Activated CD4-positive, CD25-positive, alpha-beta regulatory T cell (primary cell): ENCODE data around the gene LY6G6F.

Experiments used
- DNase-seq, 4 experiments: peaks; one replicate each; lab custom pipeline; 2025; lab: John Stamatoyannopoulos, UW

Gene LY6G6F, protein sequence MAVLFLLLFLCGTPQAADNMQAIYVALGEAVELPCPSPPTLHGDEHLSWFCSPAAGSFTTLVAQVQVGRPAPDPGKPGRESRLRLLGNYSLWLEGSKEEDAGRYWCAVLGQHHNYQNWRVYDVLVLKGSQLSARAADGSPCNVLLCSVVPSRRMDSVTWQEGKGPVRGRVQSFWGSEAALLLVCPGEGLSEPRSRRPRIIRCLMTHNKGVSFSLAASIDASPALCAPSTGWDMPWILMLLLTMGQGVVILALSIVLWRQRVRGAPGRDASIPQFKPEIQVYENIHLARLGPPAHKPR

DNA sequence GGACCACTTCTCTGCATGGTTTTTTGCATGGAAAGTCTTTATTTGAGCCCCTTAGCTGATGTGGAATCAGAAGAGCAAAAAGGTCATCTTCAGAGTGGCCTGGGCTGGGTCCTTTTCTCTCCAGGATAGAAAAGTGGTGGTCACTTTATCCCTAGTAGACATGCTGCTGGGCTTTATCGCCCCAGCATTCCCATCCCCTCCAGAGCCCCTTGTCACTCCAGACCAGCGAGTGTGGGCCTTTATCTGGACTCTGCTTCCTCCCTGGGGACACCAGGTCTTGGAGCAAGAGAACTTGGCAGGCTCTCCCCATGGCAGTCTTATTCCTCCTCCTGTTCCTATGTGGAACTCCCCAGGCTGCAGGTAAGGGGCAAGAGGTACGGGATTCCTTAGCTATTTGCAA lies at the start of gene LY6G6F:
Gene LY6G6F (plus strand): TSS at position 268 of the 400 bp plus-strand sequence. CDS start 41 bp downstream, at position 309.
- DNase-seq: no peak

DNA sequence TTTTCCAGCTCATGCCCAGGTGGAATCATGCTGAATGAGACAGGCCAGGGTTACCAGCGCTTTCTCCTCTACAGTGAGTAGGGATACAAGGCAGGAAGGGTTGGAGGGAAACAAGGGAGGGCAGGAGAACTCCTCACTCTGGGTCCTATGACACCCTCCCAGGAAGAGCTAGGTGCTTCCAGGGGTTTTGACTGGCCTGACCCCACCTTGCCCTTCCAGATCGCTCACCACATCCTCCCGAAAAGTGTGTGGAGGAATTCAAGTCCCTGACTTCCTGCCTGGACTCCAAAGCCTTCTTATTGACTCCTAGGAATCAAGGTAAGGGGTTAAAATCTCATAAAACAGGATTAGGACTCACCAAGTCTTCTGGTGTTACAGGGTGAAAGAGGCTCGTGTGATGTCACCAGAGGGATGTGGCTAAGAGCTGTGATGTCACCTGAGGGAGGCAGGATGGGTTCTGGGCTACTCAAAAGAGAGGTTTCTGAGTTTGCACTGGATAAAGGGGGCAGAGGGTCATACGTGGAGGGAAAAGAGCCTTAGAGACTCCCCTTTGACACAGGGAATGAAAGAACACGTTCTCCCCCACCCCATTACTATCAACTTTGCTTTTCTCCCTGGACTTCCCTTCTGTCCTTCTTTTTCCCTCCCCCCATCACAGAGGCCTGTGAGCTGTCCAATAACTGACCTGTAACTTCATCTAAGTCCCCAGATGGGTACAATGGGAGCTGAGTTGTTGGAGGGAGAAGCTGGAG lies 49.1 kb upstream of the LY6G6F start:
- no peak for DNase-seq

DNA sequence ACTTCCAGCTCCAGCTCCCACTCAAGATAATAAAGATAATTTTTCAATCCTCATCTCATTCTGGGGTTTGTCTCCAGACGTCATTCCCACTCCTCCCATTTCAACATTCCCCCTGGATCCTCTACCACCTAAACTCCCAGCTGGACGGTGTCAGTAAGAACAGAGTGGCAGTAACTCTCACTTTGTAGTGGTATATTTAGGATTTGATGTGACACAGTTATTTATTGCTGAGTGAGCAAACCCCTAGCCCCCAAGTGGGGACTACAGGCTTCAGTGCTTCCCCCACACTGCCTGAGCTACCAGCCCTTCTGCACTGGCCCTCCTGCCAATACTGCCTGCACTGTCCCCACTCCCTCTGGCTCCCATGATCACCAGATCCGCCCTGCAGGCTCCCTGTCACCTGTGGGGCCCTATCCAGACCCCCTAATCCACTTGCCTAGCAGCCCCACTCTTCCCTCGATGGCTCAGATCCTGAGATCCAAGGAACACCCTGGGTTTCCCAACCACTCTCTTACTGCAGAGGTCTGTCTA lies 48.4 kb upstream of the LY6G6F start:
- no peak for DNase-seq

DNA sequence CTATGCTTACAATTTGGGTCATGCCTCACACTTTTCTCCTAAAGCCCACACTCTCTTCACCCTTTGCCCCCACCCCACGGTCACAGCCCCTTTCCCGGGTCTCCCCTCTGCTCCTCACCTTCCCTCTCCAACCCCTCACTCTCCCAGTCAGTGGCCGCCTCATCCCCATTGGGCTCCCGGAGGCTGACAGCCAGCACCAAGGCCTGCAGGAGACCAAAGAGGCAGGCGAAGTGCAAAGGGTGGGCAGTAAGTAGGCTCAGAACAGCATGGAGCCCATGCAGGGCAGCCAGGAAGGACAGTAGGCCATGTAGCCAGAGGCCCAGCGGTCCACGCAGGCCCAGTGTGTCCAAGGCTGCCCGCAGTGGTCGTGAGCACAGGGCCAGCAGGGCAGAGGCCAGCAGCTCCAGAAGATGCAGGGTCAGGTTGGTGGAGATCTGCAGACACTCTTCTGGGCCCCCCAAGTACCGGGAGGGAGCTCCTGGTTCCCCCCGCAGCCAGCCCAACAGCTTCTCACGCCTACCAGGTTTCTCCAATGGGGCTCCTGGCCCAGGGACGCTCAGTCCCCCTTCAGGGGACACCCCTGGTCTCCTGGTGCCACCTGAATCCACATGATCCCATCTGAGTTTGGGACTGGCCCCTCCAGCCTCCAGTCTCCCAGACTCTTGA lies 47.5 kb upstream of the LY6G6F start:
- no peak for DNase-seq

DNA sequence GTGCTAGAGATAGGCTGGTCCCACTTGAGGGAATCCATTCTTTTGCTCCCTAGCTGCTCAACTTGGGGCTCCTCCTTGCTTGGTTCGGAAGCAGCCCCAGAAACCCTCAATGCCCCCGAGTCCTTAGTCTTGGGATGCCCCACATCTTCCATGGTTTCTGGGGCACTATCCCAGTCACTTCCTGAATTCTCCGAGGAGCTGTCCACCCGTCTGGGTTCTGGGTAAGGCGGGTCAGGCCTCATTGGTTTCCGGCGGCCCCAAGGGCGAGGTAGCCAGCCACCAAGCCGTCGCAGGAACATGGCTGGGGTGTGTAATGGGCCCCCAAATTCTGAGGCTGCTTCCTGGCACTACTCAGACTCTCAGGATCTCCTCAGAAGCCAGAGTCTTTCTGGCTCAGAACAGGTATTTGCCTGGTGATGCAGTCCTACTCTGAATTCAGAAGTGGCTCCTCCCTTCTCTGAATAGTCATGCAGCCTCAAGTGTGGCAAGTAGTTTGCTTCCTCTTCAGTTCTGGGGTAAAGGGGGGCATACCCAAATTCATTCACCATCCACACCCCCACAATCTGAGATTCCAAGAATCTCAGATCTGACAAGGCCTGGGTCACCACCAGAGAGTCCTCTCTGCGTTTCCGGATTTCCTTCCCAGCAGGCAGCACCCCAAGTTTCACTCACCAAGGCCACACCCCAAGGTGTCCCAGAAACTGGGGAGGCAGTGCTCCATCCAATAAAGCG lies 46.9 kb upstream of the LY6G6F start:
- DNase-seq: no peak

DNA sequence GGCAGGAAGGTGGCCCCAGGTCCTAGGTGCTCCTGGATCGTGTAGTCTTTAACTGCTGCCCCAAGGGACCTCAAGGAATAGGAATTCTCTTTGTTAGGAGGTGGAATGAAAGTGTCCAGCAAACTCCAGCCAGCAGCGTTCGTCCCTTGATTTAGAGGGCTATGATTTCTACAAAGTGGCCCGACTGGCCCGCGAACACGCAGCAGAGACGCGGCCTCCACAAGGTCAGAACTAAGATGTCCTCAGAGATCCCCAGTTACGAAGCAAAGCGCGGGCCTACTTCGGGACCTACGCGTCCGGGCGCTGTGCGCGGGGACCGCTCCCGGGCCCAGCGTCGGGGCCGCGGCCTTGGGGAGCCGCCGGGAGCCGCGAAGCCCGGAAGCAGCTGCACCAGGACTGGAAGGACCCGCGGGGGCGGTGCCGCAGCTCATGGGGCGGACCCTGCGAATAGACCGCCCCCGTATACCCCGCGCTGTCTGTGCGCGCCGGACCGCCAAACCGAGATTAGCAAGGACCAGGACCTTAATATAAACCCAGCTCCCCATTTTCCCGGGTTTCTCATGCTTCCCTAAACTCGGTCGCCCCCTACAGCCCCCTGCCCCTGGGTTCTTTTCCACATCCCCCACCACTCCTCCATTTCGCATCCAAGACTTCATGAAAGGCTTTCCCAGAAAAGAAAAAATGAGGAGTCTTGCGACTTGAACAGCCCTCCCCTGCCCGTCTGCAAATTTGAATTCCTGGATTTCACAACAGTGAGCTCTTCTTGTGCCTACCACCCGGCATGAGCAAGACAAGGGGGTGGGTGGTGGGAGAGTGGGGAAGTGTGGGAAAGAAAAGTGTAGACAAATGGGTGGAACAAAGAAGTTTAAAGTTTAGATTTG lies 46.0 kb upstream of the LY6G6F start, which contains the start of gene C6orf47:
Gene C6orf47 (minus strand): TSS at position 398 of the 881 bp plus-strand sequence. CDS start 831 bp downstream, outside the sequence.
- DNase-seq: peak; percentile 43 to 59 (median 51)

DNA sequence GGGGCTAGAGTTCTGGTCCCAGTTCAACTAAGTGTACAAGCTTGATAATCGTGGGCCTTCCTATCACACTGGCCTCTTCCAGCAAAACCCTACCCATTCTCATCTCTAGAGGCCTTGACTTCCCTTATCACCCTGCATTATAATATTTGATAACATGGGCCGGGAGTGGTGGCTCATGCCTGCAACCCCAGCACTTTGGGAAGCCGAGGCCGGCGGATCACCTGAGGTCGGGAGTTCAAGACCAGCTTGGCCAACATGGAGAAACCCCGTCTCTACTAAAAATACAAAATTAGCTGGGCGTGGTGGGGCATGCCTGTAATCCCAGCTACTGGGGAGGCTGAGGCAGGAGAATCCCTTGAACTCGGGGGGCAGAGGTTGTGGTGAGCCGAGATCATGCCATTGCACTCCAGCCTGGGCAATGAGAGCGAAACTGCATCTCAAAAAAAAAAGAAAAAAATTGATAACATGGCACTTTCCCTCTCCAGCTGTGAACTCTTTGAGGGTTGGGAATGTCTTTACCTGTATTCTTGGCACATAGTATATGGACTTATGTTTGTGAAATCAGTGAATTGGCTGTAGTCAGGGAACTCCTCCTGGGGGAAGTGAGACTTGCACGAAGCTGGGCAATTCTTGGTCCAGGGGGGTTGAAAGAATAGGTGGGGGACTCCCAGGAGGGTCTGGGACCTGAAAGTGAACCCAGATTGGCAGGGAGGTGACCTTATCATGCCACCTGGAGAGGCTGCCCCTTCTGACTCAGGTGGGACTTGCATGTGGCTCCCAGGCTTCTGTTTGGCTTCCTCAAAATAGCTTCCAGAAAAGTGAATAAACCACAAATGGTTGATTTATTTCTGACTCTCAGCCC lies 45.2 kb upstream of the LY6G6F start:
- no peak for DNase-seq

DNA sequence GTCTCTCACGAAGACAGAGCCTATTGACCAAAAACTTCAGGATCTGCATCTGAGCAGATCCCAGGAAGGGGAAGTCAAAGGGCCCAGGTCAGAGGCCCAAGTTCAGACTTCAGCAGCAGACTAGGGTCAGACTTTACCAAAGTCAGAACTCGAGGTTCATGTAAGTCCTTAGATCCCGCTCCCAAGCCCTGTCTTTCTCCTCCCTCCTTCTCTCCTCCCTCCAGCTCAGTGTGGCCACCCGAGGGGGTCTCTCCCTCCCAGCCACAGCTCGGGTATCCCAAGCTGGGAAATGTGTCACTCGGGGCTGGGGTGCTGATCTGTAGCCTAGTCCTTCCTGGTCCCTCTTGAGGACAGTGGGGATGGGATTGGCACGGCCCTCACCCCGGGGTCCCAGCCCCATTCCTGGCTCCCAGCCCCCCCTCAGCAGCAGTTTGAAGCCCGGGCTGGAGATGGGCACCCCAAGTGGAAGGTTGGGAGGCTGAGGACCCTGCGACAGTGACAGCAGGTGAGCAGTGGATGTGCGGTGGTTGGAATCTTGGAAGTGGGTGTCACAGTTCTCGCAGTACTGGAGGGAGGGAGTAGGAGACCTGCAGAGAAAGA lies 44.4 kb upstream of the LY6G6F start:
- DNase-seq: no peak

DNA sequence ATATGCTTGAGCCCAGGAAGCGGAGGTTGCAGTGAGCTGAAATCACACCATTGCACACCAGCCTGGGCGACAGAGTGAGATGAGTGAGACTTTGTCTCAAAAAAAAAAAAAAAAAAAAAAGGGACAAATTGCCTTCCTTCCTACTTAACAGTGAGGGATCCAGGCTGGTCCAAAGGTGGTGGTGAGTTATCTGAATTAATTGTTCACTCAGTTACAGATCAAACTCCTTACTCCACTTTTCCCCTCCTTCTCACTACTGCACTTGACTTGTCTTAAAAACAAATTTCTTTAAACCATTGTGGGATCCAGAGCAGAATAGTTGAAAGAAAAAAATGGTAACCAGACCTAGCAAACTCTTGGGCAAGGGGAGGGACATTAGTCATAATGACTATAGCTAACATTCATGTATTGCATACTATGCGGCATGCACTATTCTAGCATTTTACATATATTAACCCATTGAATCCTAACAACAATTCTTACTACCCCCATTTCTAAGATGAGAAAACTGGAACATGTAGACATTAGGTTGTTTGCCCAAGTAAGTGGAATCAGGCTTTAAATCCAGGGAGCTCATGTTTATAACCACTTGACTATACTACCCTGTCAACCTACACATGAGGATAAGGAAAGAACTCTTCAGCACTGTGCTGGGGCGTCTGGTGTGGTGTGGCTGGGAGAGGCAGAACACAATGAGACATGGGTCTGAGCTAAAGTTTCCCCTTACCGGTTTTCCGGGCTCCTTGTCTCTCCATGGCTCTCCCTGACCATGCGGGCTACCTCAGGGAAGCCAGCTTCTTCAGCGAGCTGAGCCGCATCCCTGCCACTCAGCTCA lies 43.3 kb upstream of the LY6G6F start:
- DNase-seq: no peak

DNA sequence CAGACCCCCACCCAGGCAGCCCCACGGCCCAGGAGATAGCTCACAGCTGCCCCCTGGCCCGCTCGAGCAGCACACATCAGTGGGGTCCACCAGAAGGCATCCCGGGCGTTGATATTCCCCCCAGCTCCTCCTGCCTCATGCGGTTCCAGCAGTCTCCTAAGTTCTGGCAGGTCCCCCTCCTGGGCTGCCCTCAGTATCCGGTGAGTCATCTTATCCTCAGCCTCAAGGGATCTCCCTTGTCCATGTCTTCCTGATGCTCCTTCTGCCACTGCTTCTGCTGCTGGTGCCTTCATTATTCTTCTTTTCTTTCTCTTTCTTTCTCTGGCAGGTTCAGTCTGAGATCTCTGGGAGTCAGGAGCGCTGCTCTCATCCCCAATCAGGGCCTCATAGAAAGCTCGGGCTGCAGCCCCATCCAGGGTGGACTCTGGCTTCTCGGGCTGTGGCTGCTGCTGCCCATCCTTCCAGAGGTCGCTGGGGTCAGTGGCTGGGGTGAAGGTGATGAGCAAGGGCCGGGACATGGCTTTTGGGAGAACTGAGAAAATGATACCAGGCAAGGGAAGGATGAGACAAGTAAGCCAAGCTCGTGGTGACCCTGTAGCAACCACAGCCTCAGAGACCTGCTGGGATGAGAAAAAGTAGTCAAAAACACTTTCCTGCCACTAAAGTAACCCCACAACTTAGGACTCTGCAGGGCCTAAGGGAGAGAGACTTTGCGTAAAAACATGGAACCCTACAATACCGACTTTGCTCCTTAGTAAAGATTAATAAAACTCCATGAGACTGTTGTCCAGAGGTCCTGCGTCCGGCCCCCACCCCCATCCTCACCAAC lies 42.5 kb upstream of the LY6G6F start:
- DNase-seq: no peak

DNA sequence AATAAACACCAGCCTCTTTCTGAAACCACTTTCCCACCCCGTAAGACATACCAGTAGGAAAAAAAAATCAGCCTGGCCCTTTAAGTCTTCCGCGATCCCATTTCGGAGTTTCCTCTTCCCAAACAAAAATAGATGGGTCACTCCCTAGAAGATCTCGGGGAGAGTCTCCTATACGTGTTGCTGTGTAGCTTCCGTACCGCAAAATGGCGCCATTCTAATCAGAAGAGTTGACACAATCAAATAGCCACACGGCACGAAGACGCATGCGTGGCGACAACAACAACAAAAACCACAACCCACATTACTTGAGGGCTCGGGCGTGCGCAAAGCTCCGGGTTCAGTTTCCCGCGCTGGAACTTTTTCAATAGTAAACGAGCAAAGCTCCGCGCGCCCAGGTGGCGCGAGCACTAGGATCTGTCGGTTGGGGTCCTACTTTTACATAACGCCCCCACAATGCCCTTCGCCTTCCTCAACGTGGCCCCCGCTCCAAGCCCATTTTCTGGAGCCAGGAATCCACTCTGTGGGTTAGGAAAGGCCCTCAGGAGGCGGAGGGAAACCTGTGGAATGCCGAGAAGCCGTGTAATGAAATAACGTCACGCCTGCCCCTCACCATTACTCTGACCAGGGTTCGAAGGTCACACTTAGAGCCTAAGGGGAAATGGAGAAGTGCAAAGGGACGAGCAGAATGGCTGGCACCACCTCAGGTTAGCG lies 41.7 kb upstream of the LY6G6F start, which contains the start of gene GPANK1:
Gene GPANK1 (minus strand): TSS at position 208 of the 711 bp plus-strand sequence. CDS start 519 bp downstream, outside the sequence.
- peak; percentile 56 to 76 (median 72) for DNase-seq

DNA sequence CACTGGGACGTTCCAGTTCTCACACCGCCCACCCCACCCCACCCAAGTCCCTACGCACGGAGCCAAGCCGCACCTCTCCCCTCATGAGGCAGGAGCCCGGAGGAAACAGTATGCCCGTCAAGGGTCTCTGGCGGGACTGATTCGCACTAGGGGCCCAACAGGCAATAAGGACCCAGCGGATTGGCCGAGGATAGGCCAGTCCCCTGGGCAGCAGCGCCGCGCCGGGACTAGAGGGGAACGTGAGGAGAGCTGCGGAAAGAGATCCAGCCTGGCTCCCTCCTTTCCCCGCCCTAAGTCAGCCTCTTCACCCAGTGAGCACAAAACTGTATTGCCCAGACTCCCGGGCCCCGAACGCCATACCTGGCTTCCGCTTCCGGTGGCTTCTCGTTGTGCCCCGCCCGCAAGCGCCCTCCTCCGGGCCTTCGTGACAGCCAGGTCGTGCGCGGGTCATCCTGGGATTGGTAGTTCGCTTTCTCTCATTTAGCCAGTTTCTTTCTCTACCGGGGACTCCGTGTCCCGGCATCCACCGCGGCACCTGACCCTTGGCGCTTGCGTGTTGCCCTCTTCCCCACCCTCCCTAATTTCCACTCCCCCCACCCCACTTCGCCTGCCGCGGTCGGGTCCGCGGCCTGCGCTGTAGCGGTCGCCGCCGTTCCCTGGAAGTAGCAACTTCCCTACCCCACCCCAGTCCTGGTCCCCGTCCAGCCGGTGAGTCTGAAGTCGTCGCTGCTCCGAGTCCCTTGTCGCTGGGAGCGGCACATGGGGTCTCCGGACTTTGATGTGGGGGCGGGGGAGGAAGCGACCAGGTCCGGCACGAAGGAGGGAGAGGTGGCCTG lies 40.9 kb upstream of the LY6G6F start, which contains the start of gene CSNK2B:
Gene CSNK2B (plus strand): TSS at position 580 of the 836 bp plus-strand sequence. CDS start 752 bp downstream, outside the sequence.
- DNase-seq: peak; percentile 92 to 98 (median 96)

DNA sequence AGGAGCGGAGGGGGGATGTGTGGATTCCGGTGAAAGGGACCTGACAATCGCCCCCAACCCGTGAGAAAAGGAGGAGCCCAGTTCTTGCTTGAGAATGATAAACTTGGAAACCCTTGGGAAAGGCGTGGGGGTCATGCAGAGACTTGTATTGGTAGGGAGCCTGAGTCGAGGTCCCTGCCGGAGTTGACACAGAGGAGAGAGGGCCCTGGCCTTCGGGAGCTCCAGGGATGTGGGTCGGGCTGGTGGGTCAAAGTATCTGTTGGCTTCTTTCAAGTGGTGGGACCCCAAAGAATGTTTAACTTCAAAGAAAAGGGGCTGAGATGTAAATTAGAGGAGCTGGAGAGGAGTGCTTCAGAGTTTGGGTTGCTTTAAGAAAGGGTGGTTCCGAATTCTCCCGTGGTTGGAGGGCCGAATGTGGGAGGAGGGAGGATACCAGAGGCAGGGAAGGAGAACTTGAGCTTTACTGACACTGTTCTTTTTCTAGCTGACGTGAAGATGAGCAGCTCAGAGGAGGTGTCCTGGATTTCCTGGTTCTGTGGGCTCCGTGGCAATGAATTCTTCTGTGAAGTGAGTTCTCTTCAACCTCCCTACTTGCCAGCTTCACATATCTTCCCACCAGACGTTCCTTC lies 40.2 kb upstream of the LY6G6F start:
- DNase-seq: no peak

DNA sequence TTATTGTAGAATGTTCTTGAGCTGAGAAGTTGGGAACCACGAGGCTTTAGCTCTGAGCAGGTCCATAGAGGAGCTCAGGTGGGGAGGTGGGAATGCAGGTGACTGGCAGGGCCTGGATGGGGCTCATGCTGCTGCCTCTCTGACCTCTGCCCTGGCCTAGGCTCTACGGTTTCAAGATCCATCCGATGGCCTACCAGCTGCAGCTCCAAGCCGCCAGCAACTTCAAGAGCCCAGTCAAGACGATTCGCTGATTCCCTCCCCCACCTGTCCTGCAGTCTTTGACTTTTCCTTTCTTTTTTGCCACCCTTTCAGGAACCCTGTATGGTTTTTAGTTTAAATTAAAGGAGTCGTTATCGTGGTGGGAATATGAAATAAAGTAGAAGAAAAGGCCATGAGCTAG lies 37.0 kb upstream of the LY6G6F start, which contains the start of gene LY6G5B:
Gene LY6G5B (plus strand): TSS at position 301 of the 400 bp plus-strand sequence. CDS start 975 bp downstream, outside the sequence.
- DNase-seq: no peak

DNA sequence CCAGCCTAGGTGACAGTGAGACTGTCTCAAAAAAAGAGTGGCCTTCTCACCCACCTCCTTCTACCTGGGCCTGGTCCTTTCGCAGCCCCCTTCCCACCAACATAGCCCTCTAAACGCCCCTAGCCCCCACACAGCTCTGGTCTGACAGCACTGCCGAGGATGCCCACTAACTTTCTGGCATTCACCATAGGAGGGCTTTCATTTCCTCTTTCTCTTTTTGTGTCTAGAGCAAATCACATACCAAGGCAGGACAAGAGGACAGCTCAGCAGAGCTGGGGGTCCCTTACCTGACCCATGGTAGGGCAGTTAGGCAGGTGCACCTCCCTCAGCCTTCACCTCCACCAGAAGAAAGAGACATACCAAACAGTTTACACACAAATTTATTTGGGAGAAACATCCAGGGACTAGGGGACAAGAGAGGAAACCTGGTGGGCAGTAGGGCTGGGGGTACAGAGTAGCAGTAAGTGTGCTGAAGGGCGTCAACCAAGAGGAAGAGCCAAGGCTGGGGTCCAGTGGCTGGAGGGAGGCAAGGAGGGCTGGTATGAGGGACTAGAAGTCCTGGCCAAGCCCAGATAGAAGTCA lies 30.3 kb upstream of the LY6G6F start:
- no peak for DNase-seq
